ENCODE measurements around the gene PDE6B. TPM values are rescaled to one million over a fixed set of nuclear protein-coding genes. Genes with fewer than 3 reads are reported as not detected.

PDE6B gene
- total and polyA plus RNA-seq, 5 donors: 3.6 to 7.5 (median 7.0) TPM

DNA sequence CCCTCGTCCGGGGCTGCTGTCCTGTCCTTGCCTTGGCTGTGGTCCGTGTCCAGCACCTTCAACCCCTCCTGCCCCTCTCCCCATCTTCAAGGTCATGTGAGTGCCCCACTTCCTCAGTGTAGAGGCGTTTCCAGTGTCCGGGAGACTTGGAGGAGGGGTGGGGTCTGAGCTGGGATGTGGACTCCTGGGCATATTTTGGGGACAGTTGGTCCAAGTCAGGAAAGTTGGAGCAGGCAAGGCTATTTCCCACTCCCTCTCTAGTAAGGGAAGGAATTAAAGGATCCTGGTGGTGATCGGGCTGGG lies 83.2 kb downstream of the PDE6B start:
- no peaks in the 10 kb centered on the region for H3K27me3 ChIP-seq (ENCODE audit: control insufficient read depth, insufficient read depth)
- no peak for DNase-seq
- no peaks in the 10 kb centered on the region for H3K9me3 ChIP-seq (ENCODE audit: control insufficient read depth, low read length)
- ATAC-seq: no peak
- intact Hi-C loops (cut with DNase I): no loop called here
- no peak overlapping the region for H3K27ac ChIP-seq (ENCODE audit: low read length)
- 67% methylated on average over 6 of the region's 6 CpGs for WGBS
- peaks cover 7% of the 10 kb centered on the region for H3K4me1 ChIP-seq (ENCODE audit: control insufficient read depth, insufficient read depth, low read length)
- no peak overlapping the region for H3K4me3 ChIP-seq (ENCODE audit: low read length)

DNA sequence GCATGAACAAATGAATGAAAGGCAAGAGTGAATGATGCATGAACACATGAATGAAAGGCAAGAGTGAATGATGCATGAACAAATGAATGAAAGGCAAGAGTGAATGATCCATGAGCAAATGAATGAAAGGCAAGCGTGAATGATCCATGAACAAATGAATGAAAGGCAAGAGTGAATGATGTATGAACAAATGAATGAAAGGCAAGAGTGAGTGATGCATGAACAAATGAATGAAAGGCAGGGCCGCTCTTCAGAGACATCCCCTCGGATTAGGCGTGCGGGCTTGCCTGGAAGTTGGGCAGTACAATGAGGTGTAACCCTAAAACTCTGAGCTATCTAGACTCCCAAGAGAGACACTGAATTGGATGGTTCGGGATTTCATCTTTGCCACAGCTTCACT lies 84.0 kb downstream of the PDE6B start:
- no peak overlapping the region for H3K27ac ChIP-seq (ENCODE audit: low read length)
- DNase-seq (no peak), ATAC-seq (no peak)
- 94% methylated on average over 6 of the region's 6 CpGs for WGBS
- no peaks in the 10 kb centered on the region for H3K27me3 ChIP-seq (ENCODE audit: control insufficient read depth, insufficient read depth)
- H3K4me1 ChIP-seq (ENCODE audit: control insufficient read depth, insufficient read depth, low read length): peaks cover 7% of the 10 kb centered on the region
- H3K4me3 ChIP-seq (ENCODE audit: low read length): no peak overlapping the region
- intact Hi-C loops (cut with DNase I): no loop called here
- H3K9me3 ChIP-seq (ENCODE audit: control insufficient read depth, low read length): no peaks in the 10 kb centered on the region

DNA sequence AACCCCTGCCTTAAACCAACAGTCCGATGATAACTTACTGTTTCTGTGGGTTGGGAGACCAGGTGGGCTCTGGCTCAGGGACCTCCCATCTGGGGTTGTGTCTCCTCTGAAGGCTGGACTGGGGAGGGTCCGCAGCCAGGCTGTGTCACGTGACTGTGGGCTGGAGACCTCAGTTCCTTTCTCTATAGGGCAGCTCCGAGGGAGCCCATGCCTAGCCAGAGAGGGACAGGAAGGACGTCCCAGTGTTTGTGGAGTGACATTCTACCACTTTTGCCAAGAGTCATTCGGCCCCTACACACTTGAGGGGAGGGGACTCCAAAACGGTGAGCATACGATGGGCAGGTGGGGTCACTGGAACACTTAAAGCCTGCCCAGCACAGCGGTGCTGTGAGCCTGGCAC lies 84.7 kb downstream of the PDE6B start:
- Histone ChIP-seq H3K4me1 (ENCODE audit: control insufficient read depth, insufficient read depth, low read length) (peaks cover 7% of the 10 kb centered on the region), H3K9me3 (ENCODE audit: control insufficient read depth, low read length) (no peaks in the 10 kb centered on the region), H3K27ac (ENCODE audit: low read length) (no peak overlapping the region), H3K27me3 (ENCODE audit: control insufficient read depth, insufficient read depth) (no peaks in the 10 kb centered on the region), H3K4me3 (ENCODE audit: low read length) (no peak overlapping the region)
- DNase-seq (peak in 1 of 3 donors; percentile 36), ATAC-seq (no peak)
- intact Hi-C loops (cut with DNase I): no loop called here
- 71% methylated on average over 9 of the region's 9 CpGs for WGBS

DNA sequence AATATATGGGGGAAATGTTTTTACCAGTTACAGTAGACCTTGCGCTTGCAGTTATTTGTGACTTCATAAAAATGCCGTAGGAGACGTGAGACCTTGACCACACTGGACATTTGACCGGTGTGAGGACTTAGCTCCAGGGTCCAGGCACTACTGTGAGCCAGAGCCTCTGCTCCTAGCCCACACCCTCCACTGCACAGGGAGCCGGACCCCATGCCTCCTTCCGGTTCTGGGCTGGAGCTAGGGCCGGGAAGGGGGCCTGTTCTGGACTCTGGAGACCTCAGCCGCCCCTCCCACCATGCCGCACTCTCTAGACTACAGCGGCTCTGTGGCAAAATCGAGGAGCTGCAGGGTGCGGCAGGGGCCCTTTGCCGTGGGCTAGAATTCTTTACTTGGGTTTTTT lies 85.5 kb downstream of the PDE6B start:
- peaks cover 7% of the 10 kb centered on the region for H3K4me1 ChIP-seq (ENCODE audit: control insufficient read depth, insufficient read depth, low read length)
- H3K9me3 ChIP-seq (ENCODE audit: control insufficient read depth, low read length): no peaks in the 10 kb centered on the region
- ATAC-seq (peak in 1 of 2 donors; percentile 20), DNase-seq (peak in 1 of 3 donors; percentile 38)
- whole genome bisulfite sequencing: 86% methylated on average over 13 of the region's 13 CpGs
- H3K27ac ChIP-seq (ENCODE audit: low read length): no peak overlapping the region
- no peaks in the 10 kb centered on the region for H3K27me3 ChIP-seq (ENCODE audit: control insufficient read depth, insufficient read depth)
- intact Hi-C loops (cut with DNase I): no loop called here
- no peak overlapping the region for H3K4me3 ChIP-seq (ENCODE audit: low read length)

DNA sequence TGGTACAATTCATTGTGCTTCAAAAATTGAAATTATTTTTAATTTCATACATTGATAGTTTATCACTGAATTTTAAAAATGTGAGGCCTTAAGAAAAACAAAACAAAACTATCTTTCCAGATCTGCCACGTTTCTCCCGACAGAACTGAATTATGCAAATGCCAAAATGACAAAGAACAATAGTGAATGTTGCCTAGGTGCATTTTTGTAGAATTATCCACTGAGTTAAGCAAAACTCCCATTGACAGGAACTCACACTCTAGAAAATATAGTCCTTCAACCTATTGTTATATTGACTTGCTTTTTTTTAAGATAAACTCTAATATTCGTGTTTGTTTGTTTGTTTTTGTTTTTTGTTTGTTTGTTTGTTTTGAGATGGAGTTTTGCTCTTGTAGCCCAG lies 86.7 kb downstream of the PDE6B start:
- H3K27ac ChIP-seq (ENCODE audit: low read length): no peak overlapping the region
- WGBS: 62% methylated on average over 3 of the region's 3 CpGs
- no peaks in the 10 kb centered on the region for H3K9me3 ChIP-seq (ENCODE audit: control insufficient read depth, low read length)
- H3K4me1 ChIP-seq (ENCODE audit: control insufficient read depth, insufficient read depth, low read length): peaks cover 7% of the 10 kb centered on the region
- ATAC-seq: no peak
- intact Hi-C loops (cut with DNase I): no loop called here
- no peaks in the 10 kb centered on the region for H3K27me3 ChIP-seq (ENCODE audit: control insufficient read depth, insufficient read depth)
- no peak overlapping the region for H3K4me3 ChIP-seq (ENCODE audit: low read length)
- no peak for DNase-seq

DNA sequence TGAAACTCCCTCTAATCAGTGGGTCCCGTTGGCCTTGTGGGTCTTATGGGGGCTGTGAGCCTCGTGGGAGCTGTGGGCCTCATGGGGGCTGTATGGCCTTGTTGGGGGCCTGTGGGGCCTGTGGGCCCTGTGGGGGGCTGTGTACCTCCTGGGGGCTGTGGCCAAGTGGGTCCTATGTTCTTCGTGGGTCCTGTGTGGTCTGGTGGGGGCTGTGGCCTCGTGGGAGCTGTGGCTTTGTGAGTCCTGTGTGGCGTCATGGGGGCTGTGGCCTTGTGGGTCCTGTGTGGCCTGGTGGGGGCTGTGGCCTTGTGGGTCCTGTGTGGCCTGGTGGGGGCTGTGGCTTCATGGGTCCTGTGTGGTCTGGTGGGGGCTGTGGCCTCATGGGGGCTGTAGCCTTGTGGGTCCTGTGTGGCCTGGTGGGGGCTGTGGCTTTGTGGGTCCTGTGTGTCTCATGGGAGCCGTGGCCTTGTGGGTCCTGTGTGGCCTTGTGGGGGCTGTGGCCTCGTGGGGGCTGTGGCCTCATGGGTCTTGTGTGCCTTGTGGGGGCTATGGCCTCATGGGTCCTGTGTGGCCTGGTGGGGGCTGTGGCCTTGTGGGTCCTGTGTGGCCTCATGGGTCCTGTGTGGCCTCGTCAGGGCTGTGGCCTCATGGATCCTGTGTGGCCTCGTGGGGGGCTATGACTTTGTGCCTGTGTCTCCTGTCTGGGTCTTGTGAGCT lies 87.7 kb downstream of the PDE6B start:
- H3K4me1 ChIP-seq (ENCODE audit: control insufficient read depth, insufficient read depth, low read length): peaks cover 7% of the 10 kb centered on the region
- WGBS: 89% methylated on average over 9 of the region's 9 CpGs
- no peaks in the 10 kb centered on the region for H3K27me3 ChIP-seq (ENCODE audit: control insufficient read depth, insufficient read depth)
- H3K27ac ChIP-seq (ENCODE audit: low read length): no peak overlapping the region
- ATAC-seq: peak; percentile 25 to 32
- DNase-seq: peak in 1 of 3 donors; percentile 41
- intact Hi-C loops (cut with DNase I): no loop called here
- H3K9me3 ChIP-seq (ENCODE audit: control insufficient read depth, low read length): no peaks in the 10 kb centered on the region
- H3K4me3 ChIP-seq (ENCODE audit: low read length): no peak overlapping the region

DNA sequence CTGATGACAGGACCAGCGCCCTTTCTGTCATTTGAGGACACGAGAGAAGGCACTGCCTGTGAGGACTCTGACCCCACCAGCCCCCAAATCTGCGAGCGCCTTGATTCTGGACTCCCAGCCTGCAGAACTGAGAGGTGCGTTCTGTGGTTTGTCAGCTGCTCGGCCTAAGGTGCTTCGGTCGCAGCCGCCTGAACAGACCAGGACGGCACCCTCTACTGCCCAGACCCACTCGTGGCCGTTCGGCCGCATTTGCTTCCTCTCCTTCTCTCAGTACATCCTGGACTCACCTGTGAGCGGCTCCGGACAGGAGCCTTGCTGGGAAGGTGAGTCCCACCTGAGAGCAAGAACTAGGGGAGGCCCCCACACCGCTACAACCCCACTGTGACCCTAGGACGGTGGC lies 88.7 kb downstream of the PDE6B start:
- Histone ChIP-seq H3K4me1 (ENCODE audit: control insufficient read depth, insufficient read depth, low read length) (peaks cover 2% of the 10 kb centered on the region), H3K9me3 (ENCODE audit: control insufficient read depth, low read length) (no peaks in the 10 kb centered on the region), H3K27ac (ENCODE audit: low read length) (no peak overlapping the region), H3K27me3 (ENCODE audit: control insufficient read depth, insufficient read depth) (no peaks in the 10 kb centered on the region), H3K4me3 (ENCODE audit: low read length) (no peak overlapping the region)
- ATAC-seq (peak in 1 of 2 donors; percentile 17), DNase-seq (peak in 1 of 3 donors; percentile 50)
- intact Hi-C loops (cut with DNase I): no loop called here
- 86% methylated on average over 18 of the region's 18 CpGs for WGBS

DNA sequence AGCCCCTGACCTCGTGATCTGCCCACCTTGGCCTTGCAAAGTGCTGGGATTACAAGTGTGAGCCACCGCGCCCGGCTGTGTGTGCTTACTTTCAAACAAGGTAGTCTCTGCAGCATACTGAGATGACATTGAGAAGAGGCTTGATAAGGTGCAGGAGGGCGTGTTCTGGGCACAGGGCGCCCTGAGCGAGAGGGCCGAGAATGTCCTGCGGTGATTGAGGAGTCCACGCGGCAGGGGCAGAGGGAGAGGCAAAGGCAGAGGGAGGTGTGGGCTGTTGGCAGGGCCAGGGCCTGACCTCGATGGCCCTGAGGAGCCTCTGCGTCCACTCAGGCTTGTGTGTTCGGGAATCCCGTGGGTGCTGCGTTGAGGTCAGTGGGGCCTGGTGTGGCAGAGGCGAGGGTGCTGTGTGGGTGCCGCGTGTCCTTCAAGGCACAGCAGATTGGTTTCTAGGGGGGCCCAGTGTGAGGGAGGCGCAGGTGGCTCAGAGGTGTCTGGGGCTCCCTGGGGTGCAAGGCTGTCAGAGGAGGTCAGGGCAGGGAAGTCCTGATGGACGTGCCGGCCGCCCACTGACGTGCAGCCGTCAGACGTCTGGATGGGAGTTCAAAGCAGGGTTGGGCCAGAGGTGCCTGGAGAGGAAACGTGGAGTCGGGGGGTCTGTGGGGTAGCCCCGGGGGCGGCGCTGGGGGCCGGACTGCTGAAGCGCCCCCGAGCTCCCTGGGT lies 92.4 kb downstream of the PDE6B start:
- Histone ChIP-seq H3K4me1 (ENCODE audit: control insufficient read depth, insufficient read depth, low read length) (peaks cover 5% of the 10 kb centered on the region), H3K9me3 (ENCODE audit: control insufficient read depth, low read length) (no peaks in the 10 kb centered on the region), H3K27me3 (ENCODE audit: control insufficient read depth, insufficient read depth) (no peaks in the 10 kb centered on the region), H3K4me3 (ENCODE audit: low read length) (no peak overlapping the region), H3K27ac (ENCODE audit: low read length) (no peak overlapping the region)
- ATAC-seq: peak in 1 of 2 donors; percentile 5
- intact Hi-C loops (cut with DNase I): no loop called here
- peak in 2 of 3 donors; percentile 37 to 48 for DNase-seq
- WGBS: 73% methylated on average over 34 of the region's 34 CpGs

DNA sequence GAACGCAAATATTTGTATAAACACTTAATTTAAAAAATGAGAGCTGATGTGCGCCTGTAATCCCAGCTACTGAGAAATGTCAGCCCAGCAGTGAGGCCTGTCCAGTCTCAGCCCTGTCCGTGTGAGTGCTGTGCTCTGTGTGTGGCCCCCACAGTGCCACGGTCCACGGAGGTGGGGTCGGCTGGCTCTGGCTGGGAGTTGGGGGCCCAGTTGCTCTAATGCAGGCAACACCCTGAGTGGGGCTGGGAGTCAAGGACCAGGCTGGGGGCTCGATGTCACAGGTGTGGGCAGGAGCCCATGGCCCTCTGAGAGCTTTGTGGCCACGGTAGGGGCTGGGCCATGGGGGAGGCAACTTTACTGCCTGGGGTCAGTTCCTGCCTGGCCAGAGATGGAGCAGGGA lies 93.1 kb downstream of the PDE6B start:
- ATAC-seq (no peak), DNase-seq (peak in 2 of 3 donors; percentile 25 to 36)
- H3K27ac ChIP-seq (ENCODE audit: low read length): no peak overlapping the region
- H3K9me3 ChIP-seq (ENCODE audit: control insufficient read depth, low read length): no peaks in the 10 kb centered on the region
- H3K4me3 ChIP-seq (ENCODE audit: low read length): no peak overlapping the region
- peaks cover 5% of the 10 kb centered on the region for H3K4me1 ChIP-seq (ENCODE audit: control insufficient read depth, insufficient read depth, low read length)
- intact Hi-C loops (cut with DNase I): no loop called here
- H3K27me3 ChIP-seq (ENCODE audit: control insufficient read depth, insufficient read depth): no peaks in the 10 kb centered on the region
- 84% methylated on average over 8 of the region's 8 CpGs for WGBS

Data from right cardiac atrium (tissue), 5 donors.